GM21526 (cell line): ENCODE measurements around the gene FAF1.
"Not testable (repeated sequence)": the region's sequence is repeated elsewhere in the genome, so short reads cannot be mapped to it uniquely, and the experiment has no call there.

Experiments
- ATAC-seq: cut with Tn5 transposase; IDR thresholded peaks from one replicate; pipeline ENCODE4 v1.9.1; 2021; ENCODE audit warnings: moderate library complexity; ENCODE audit not compliant: unreplicated experiment, low FRiP score

FAF1 gene

DNA sequence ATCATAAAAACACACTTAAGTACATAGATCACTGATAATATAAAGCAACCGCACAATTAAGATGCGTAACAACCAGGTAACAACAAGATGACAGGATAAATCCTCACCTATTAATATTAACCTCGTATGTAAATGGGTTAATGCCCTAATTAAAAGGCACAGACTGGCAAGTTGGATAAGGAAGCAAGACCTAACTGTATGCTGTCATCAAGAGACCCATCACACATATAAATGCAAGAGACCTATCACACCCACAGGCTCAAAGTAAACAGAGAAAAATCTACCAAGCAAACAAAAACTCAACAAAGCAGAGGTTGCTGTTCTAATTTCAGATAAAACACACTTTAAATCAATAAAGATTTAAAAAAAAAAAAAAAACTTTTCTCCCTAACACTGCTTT lies 151.8 kb downstream of the FAF1 start:
- no peak for ATAC-seq

DNA sequence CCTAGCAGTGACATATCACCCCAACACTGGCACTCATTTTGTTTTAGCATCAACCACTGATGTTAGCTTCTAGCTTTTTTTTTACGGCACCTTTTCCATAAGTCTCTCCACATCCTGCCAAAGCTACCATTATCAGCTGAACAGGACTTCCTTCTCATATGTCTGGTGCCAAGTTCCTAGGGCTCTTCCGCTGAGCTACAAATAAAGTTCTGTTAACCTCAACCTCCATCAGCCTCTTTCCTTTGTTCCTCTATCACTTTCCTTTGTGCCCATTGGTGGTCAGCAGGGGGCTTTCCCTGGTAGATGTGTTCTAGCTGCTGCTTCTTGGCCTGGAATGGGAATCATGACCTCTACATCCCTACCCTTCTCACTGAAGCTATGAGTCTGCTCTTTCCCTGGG lies 163.8 kb downstream of the FAF1 start:
- ATAC-seq, result no peak

DNA sequence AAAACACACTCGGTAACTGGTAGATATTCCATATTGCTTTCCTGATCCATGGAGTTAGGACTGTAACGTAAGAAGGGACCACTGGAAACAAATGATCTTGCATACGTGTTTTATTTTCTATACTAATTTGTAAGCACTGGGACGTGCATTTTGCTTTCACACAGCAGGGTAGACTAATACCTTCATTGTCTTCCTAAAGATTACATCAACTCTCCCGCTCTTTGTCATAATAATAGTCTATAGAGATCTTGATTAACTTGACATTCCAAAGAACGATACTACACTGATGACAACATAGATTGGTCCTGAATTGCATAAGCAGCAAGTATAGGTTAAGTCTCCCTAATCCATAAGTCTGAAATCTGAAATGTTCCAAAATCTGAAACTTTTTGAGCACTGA lies 166.5 kb downstream of the FAF1 start:
- ATAC-seq, result no peak

DNA sequence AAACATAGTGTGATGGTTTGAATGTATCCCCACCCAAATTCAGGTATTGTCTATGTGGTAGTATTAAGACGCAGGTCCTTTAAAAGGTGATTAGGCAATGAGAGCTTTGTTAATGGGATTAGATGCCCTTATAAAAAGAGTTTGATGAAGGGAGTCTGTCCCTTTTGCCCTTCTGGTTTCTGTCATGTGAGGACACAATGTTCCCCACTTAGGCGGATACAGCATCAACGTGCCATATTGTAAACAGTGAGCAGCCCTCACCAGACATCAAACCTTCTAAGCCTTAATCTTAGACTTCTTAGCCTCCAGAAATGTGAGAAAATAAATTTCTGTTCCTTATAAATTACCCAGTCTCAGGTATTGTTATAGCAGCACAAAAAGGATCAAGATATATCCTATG lies 172.8 kb downstream of the FAF1 start:
- no peak for ATAC-seq

DNA sequence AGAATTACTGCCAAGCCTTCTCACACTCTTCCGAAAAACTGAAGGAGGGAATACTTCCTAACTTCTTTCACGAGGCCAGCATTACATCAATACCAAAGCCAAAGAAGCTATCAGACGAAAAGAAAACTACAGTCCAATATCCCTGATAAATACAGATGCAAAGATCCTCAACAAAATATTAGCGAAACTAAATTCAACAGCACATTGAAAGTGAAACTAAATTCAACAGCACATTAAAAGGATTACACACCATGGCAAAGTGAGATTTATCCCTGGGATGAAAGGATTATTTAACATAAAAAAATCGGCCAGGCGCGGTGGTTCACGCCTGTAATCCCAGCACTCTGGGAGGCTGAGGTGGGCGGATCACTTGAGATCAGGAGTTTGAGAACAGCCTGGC lies 176.8 kb downstream of the FAF1 start:
- no peak for ATAC-seq

DNA sequence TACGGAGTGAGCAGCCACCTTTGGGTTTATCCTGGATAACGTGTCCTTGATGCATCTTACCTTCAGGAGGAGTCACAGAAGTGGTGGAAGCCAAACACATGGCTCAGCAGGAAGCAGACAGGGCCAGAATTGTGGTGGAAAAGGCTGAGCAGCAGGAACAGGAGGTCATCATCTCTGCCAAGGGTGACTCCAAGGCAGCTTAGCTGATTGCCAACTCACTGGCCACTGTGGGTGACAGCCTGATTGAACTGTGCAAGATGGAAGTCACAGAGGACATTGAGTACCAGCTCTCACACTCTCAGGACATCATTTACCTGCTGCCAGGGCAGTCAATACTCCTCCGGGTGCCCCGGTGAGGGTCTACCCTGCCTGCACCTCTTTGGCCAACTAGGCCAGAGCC lies 179.3 kb downstream of the FAF1 start:
- ATAC-seq, result no peak

DNA sequence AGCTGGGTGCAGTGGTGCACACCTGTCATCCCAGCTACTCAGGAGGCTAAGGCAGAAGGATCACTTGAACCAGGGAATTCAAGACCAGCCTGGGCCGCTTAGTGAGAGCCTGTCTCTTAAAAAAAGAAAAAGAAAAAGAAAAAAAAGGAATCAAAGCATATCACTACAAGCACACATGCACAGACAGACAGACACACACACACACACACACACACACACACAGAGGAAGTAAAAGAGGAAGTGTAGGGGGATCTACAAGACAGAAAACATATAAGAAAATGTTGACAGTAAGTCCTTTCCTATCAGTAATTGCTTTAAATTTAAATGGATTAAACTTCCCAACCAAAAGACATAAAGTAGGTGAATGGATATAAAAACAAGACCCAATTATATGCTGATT lies 180.3 kb downstream of the FAF1 start:
- ATAC-seq, result no peak

DNA sequence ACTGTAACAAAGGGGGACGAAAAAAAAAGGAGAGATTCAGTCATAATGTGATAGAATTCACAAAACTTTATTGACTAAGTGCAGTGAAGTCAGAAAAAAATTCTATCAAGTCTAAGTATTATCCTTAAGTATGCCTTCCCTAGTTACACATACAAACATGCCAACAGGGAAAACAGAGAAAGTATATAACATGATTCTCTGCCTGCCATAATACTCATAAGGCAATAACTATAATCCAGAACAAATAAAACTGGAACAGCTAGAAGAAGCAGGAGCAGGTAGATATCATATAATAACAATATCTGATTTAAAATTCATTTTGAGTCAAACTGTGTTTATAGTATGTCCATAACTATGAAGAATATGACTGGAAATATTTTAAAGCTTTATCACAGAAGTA lies 184.3 kb downstream of the FAF1 start:
- ATAC-seq, result no peak

DNA sequence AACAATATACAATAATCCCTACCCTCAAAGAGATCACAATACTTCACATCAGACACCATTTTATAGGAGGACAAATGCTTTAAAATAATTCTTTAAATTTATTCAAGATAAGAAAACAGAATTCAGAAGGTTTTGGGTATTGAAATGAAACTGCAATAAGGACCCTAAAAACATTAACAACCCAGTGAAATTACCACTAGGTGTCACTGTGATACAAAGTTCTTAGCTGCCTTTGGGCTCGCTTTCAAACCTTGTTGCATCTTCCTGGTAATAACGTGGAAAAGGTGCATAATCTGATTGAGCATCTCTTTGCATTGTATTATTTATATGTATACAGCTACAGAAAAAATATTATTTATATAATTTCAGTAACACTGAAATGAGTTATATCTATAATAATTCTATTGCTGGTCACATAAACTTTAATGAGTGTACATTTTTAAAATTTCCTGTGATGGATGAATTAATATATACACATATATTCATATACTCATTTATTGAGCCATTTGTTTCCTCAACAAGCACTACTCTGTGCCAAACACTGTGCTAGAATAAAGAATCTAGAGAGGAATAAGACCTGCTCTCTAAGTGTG lies 185.2 kb downstream of the FAF1 start:
- ATAC-seq, result no peak

DNA sequence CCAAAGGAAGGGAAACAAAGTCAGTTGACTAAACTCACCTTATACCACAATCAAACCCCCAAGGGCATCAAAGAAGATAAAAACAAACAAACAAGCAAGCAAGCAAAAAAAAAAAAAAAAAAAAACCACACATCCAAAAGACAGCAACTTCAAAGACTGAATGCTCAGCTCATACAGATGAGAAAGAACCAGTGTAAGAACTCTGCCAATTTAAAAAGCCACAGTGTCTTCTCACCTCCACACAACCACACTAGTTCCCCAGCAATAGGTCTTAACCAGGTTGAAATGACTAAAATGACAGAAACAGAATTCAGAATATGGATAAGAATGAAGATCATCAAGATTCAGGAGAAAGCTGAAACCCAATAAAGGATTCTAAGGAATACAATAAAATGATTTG lies 193.4 kb downstream of the FAF1 start:
- no peak for ATAC-seq

DNA sequence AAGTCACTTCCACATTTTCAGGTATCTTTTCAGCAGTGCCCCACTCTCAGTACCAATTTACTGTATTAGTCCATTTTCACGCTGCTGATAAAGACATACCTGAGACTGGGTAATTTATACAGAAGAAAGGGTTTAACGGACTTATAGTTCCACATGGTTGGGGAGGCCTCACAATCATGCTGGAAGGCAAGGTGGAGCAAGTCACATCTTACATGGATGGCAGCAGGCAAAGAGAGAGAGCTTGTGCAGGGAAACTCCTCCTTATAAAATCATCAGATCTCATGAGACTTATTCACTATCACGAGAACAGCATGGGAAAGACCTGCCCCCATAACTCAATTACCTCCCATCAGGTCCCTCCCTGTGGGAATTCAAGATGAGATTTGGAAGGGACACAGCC lies 203.5 kb downstream of the FAF1 start:
- ATAC-seq, result not testable (repeated sequence)

DNA sequence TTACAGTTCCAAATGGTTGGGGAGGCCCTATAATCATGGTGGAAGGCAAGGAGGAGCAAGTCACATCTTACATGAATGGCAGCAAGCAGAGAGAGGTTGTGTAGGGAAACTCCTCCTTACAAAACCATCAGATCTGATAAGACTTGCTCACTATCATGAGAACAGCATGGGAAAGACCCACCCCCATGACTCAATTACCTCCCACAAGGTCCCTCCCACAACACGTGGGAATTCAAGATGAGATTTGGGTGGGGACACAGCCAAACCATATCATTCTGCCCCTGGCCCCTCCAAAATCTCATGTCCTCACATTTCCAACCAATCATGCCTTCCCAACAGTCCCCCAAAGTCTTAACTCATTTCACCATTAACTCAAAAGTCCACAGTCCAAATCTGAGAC lies 205.3 kb downstream of the FAF1 start:
- not testable (repeated sequence) for ATAC-seq

DNA sequence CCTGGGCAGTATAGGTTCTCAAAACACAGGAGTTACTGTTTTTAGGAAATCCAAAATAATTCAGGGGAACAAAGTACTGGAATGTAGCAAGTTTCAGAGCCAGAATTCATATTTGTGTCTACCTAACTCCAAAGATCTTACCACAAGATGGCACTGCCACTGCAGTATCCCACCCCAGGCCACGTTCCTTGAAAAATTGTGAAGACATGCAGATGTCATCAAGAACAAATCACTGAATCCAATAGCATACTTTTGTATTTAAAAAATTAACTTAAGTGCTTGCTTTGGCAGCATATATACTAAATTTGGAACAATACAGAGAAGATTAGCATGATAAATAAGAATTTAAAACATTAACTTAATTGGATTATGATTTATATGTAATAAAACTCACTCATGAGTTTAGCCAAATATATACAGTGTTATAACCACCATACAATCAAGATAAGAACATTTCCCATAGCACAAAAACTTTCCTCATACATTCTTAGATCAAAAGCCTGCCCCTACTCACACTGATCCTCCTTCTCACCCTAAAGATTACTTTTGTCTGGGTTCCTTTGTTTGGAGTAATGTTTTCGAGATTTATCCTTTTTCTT lies 209.9 kb downstream of the FAF1 start:
- no peak for ATAC-seq

DNA sequence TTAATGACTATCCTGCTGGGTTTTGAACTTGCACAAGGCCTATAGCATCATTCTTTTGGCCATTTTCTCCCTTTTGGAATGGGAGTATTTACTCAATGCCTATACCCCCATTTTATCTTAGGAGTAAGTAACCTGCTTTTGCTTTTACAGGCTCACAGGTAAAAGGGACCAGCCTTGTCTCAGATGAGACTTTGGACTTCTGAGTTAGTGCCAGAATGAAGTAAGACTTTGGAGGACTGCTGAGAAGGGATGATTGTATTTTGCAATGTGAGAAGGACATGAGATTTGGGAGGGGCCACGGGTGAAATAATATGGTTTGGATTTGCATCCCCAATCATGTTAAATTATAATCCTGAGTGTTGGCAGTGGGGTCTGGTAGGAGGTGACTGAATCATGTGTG lies 212.7 kb downstream of the FAF1 start:
- no peak for ATAC-seq

DNA sequence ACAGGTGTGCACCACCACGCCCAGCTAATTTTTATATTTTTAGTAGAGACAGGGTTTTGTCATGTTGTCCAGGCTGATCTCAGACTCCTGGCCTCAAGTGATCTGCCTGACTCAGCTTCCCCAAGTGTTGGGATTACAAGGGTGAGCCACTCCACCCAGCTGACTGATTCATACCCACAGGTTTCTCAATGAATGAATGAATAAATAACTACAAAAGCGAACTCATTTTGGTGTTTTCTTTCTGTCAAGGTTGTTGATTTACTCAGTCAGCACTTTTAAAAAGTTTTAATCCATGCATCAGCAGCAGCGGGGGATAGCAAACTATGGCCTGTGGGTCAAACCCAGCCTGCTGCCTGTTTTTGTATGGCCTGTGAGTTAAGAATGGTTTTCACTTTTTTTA lies 217.5 kb downstream of the FAF1 start:
- no peak for ATAC-seq

DNA sequence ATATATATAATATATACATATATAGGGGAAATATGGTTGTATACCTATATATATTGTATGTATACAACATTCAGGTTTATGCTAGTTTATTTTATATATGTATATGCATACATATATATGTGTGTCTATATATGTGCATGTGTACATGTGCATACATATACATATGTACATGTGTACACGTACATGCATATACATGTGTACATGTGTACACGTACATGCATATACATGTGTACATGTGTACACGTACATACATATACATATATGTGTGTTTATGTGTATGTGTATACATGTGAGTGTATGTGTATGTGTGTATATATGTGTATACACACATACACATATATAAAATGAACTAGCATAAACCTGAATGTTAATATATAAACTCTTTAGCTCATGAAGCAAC lies 220.9 kb downstream of the FAF1 start:
- no peak for ATAC-seq

DNA sequence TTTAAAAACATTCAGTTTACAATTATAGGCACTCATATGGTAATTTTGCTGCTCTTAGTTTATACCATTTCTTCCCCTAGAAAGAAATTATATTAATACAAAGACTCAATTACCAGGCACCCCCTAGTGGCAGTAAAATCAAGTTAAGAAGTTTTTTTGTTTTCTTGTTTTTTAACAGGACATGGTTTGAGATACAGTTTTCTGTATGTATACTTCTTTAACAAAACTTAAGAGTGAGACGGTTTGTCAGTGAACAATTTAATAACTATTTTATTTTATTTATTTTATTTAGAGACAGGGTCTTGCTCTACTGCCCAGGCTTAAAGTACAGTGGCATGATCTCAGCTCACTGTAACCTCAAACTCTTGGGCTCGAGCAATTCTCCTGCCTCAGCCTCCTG lies 224.6 kb downstream of the FAF1 start:
- no peak for ATAC-seq

DNA sequence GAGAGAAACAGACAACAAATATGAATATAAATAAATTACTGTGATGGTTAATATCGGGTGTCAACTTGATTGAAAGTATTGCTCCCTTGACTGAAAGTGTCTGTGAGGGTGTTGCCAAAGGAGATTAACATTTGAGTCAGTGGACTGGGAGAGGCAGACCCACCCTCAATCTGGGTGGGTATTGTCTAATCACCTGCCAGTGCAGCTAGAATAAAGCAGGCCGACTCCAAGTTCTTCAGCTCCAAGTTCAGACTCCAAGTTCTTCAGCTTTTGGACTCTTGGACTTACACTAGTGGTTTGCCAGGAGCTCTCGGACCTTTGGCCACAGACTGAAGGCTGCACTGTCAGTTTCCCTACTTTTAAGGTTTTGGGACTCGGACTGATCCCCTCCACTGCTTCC lies 232.5 kb downstream of the FAF1 start:
- ATAC-seq, result not testable (repeated sequence)

DNA sequence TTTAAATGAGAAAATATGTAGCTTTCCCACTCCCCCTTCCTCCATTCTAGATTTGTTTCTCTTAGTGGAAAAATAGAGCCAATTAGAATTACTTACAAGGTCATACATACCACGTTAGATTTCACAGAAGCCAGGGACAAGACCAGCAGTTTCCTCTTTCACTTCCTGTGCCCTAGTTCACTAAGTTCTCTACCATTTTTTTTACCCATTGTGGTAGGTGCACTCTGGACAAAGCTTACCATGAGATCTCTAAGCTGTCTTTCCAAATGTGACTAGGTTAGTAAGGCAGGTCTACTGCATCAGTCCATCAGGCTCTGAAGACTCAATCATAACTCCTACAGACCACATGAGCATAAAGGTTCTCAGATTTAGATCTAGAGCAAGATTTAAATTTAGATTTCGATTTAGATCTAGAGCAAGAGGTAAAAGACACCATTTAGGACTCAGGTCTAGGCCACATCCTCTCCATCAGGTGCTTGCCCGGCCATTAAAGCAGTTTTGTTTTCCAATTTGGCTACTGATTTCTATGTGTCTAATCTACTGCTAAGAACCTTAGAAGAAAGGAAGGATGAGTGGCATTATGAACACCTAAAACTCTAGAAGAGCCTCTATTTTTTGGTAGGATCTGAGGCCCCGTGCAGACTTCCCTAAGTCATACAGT lies 235.3 kb downstream of the FAF1 start:
- ATAC-seq, result peak; percentile 84

DNA sequence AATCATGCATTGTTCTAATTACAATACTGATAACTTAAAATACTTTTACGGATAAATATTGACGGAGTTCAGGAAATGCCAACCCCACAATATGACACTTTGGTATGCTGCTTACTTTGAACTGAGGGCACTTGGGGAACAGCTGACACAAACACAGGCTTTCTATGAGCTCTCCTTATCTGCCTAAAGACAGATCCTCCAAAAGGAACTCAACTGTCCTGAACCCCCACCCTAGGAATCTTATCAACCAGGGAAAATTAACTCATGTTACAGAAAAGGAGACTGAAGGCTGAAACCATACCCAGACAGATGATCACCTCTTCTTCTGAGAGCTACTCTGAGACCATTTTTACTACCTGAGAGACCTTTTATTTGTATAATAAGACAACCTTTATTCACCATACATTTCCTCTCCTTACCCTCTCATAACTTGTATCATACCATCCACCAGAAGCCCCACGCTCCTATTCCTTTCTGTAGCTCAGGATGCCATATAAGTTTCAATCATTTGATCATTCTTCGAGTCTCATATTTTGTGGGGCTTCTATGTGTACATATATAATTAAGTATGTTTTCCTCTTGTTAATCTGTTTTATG lies 239.5 kb downstream of the FAF1 start:
- no peak for ATAC-seq

DNA sequence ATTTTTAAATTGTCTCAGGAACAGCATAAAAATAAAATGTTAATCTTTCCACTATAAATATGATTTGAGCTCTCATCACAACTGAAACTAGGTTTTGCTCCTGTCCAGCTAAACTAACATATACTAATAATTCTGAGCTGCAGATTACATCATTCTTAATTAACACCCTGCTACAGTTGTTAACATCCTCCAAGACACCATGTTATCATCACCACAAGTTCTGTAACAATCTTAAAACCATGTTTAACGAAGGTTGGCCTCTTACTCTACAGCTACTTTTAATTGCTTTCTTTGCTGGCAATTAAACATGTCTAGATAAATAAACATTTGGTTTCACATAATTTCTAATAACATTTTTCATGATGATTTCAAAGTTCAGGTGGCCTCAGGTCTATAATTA lies 240.9 kb downstream of the FAF1 start:
- ATAC-seq, result no peak

DNA sequence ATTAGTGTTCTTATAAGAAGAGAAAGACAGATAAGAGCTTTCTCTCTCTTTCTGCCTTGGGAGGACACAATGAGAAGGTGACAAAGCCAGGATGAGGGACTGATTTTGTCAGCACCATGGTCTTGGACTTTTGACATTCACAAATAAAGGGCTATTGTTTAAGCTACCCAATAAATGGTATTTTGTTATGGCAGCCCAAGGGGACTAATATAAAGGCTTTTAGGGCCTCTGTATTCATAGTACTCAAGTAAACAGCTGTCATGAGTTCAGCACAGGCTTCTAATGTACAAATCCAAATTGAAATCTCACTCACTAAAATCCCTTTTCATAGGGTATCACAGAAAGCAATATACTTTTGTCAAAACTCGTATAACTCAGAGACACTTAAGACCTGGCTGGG lies 242.7 kb downstream of the FAF1 start:
- no peak for ATAC-seq
